ENCODE results near the gene MAD1L1.
"Not testable (repeated sequence)": the region's sequence is repeated elsewhere in the genome, so short reads cannot be mapped to it uniquely, and the experiment has no call there.

The MAD1L1 gene

DNA sequence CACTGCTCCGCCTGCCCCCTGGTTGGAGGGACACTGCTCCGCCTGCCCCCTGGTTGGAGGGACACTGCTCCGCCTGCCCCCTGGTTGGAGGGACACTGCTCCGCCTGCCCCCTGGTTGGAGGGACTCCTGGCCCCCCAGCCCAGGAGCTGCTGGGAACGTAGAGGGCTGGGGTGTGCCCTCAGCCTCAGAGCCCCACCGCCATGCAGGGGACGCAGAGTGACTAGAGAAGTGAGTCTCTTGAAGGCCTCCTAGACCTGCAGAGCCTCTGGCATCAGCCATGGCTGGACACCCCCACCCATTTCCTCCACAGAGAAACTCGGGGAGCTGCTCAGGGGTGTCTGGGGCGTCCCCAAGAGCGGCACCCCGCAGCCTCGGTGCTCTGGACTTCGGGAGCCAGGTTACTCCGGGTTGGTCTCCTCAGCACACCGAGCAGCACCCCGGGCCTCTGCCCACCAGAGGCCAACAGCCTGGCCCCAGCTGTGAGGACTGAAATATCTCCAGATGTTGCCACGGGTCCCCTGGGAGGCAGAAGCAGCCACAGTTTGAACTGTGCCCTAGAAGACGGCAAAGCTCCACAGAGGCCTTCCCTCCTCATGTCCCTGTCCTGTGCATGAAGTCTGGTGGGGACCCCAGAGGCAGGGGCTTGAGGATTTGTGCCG is 370.8 kb downstream of the MAD1L1 start:
- no peak overlapping the region for H3K4me3 ChIP-seq (ENCODE audit: control insufficient read depth, low read depth, low read length)
- peak; percentile 25 for DNase-seq (ENCODE audit: low read depth)
- TF ChIP-seq, protein P1, sequence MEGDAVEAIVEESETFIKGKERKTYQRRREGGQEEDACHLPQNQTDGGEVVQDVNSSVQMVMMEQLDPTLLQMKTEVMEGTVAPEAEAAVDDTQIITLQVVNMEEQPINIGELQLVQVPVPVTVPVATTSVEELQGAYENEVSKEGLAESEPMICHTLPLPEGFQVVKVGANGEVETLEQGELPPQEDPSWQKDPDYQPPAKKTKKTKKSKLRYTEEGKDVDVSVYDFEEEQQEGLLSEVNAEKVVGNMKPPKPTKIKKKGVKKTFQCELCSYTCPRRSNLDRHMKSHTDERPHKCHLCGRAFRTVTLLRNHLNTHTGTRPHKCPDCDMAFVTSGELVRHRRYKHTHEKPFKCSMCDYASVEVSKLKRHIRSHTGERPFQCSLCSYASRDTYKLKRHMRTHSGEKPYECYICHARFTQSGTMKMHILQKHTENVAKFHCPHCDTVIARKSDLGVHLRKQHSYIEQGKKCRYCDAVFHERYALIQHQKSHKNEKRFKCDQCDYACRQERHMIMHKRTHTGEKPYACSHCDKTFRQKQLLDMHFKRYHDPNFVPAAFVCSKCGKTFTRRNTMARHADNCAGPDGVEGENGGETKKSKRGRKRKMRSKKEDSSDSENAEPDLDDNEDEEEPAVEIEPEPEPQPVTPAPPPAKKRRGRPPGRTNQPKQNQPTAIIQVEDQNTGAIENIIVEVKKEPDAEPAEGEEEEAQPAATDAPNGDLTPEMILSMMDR (conservative IDR thresholded peaks at IDR 0.05; ENCODE audit: control insufficient read depth, insufficient read depth, low read depth, low read length): no peak

- not testable (repeated sequence) for DNase-seq (ENCODE audit: low read depth); H3K4me3 ChIP-seq (ENCODE audit: control insufficient read depth, low read depth, low read length)
These were observed 371.6 kb downstream of the MAD1L1 start for GRCh38 chr7:1860881-1861798.

- TF ChIP-seq, protein P1 (conservative IDR thresholded peaks at IDR 0.05; ENCODE audit: control insufficient read depth, insufficient read depth, low read depth, low read length): no peak
- no peak overlapping the region for H3K4me3 ChIP-seq (ENCODE audit: control insufficient read depth, low read depth, low read length)
- no peak for DNase-seq (ENCODE audit: low read depth)
These were observed 373.3 kb downstream of the MAD1L1 start for GRCh38 chr7:1859266-1860035.

GRCh38 chr7:1858435-1859265 is 374.1 kb downstream of the MAD1L1 start:
- DNase-seq (ENCODE audit: low read depth): no peak
- TF ChIP-seq, protein P1 (conservative IDR thresholded peaks at IDR 0.05; ENCODE audit: control insufficient read depth, insufficient read depth, low read depth, low read length): no peak

GRCh38 chr7:1857487-1858421 is 375.0 kb downstream of the MAD1L1 start:
- no peak for DNase-seq (ENCODE audit: low read depth)
- TF ChIP-seq, protein P1 (conservative IDR thresholded peaks at IDR 0.05; ENCODE audit: control insufficient read depth, insufficient read depth, low read depth, low read length): no peak
- H3K4me3 ChIP-seq (ENCODE audit: control insufficient read depth, low read depth, low read length): no peak overlapping the region

More at GRCh38 chr7:1858435-1859265, 374.1 kb downstream of the MAD1L1 start:
- no peak overlapping the region for H3K4me3 ChIP-seq (ENCODE audit: control insufficient read depth, low read depth, low read length)

GRCh38 chr7:1856888-1857441 is 375.8 kb downstream of the MAD1L1 start:
- no peak overlapping the region for H3K4me3 ChIP-seq (ENCODE audit: control insufficient read depth, low read depth, low read length)
- no peak for DNase-seq (ENCODE audit: low read depth)
- TF ChIP-seq, protein P1 (conservative IDR thresholded peaks at IDR 0.05; ENCODE audit: control insufficient read depth, insufficient read depth, low read depth, low read length): no peak

Data from fibroblast of mammary gland (primary cell).